Suprapubic skin (tissue), 3 donors: ENCODE data around the gene MB21D2.

Source experiments
- CTCF ChIP-seq, 2 donors: fragments of 200-600 bp in 1 of 2; fragments of 450-650 bp in 1 of 2; sonication (generic) in 1 of 2; IDR thresholded peaks; one replicate each; pipeline ENCODE4 v1.5.1; 2016 to 2019; ENCODE audit warnings: antibody characterized with exemption in 2 of 2, mild to moderate bottlenecking in 1 of 2, moderate library complexity in 1 of 2
- POLR2A ChIP-seq, 2 donors: fragments of 450-650 bp; IDR thresholded peaks; one replicate each; pipeline ENCODE4 v1.6.1; 2017; ENCODE audit warnings: antibody characterized with exemption in 2 of 2, mild to moderate bottlenecking in 2 of 2, moderate library complexity in 2 of 2

- TF ChIP-seq CTCF (IDR thresholded peaks at IDR 0.05) (no peak), POLR2A (IDR thresholded peaks at IDR 0.05) (no peak)
Observed at GRCh38 chr3:192855434-192855833, 62.2 kb downstream of the MB21D2 start.
